SK-N-SH (cell line): ENCODE results near the gene HYLS1.

Experiments used
- CHD2 ChIP-seq: fragments of 150-350 bp; IDR thresholded peaks from 2 replicates; pipeline ENCODE4 v1.6.1; 2018; ENCODE audit warnings: low read length; ENCODE audit not compliant: partially characterized antibody
- CTCF ChIP-seq: fragments of 200-600 bp; sonication (generic); IDR thresholded peaks from 2 replicates; pipeline ENCODE4 v1.6.1; 2017; ENCODE audit warnings: antibody characterized with exemption, mild to moderate bottlenecking, moderate library complexity
- FOXM1 ChIP-seq: IDR thresholded peaks from 2 replicates; pipeline ENCODE4 v1.4.0; 2012; ENCODE audit warnings: low read depth, mild to moderate bottlenecking
- JUND ChIP-seq: IDR thresholded peaks from 2 replicates; pipeline ENCODE4 v1.4.0; 2012
- MAX ChIP-seq: IDR thresholded peaks from 2 replicates; pipeline ENCODE4 v1.4.0; 2012; ENCODE audit warnings: low read depth
- MEF2A ChIP-seq: IDR thresholded peaks from 2 replicates; pipeline ENCODE4 v1.4.0; 2012; ENCODE audit warnings: low read depth, borderline replicate concordance
- MXI1 ChIP-seq: IDR thresholded peaks from 2 replicates; pipeline ENCODE4 v1.6.1; 2012; ENCODE audit warnings: mild to moderate bottlenecking, low read depth, low read length, improper control_type of control experiment
- NFIC ChIP-seq: IDR thresholded peaks from 2 replicates; pipeline ENCODE4 v1.4.0; 2012; ENCODE audit warnings: borderline replicate concordance
- POLR2AphosphoS5 ChIP-seq: IDR thresholded peaks from 2 replicates; pipeline ENCODE4 v1.6.1; 2012; ENCODE audit warnings: low read depth, low read length
- RAD21 ChIP-seq: IDR thresholded peaks from 2 replicates; pipeline ENCODE4 v1.6.1; 2012; ENCODE audit warnings: mild to moderate bottlenecking, low read length
- REST ChIP-seq: IDR thresholded peaks from 2 replicates; pipeline ENCODE4 v1.6.1; 2012; ENCODE audit warnings: mild to moderate bottlenecking, low read depth, low read length, moderate library complexity
- TAF1 ChIP-seq: IDR thresholded peaks from 2 replicates; pipeline ENCODE4 v1.6.1; 2012; ENCODE audit warnings: low read depth, mild to moderate bottlenecking, low read length, moderate library complexity, borderline replicate concordance
- TCF12 ChIP-seq: IDR thresholded peaks from 2 replicates; pipeline ENCODE4 v1.4.0; 2012
- USF1 ChIP-seq: IDR thresholded peaks from 2 replicates; pipeline ENCODE4 v1.4.0; 2012; ENCODE audit warnings: low read depth, borderline replicate concordance

- TF ChIP-seq FOXM1 (no peak), CTCF (no peak), CHD2 (no peak), RAD21 (no peak), POLR2AphosphoS5 (no peak), TAF1 (no peak), NFIC (no peak), USF1 (no peak), MAX (no peak), MEF2A (no peak), TCF12 (no peak), JUND (no peak), REST (no peak), MXI1 (no peak)
These were observed 57.0 kb downstream of the HYLS1 start for GRCh38 chr11:125944350-125945010.
